HepG2 (cell line): ENCODE results near the gene IL1RAPL2. TPM values are rescaled to one million over a fixed set of nuclear protein-coding genes. Genes with fewer than 3 reads are reported as not detected.

Source experiments
- ATAC-seq: fragments of 200-7000 bp; cut with Tn5 transposase; 3 replicates; pipeline ENCODE4 v1.9.1; 2020; ENCODE audit warnings: mild to moderate bottlenecking, moderate library complexity
- BruUV-seq: library from RNA; stranded (reverse); fragments of 400-500 nt; replicated peaks from 2 replicates; lab custom pipeline; 2021; lab: Mats Ljungman, UMichigan
- CTCF ChIA-PET: fragments of 300-600 bp; formaldehyde crosslinking; extraction: SDS; loops from one replicate; lab custom pipeline; 2021; ENCODE audit warnings: low total read pairs, inconsistent platforms, low intra/inter-chr PET ratio; lab: Yijun Ruan, JAX
- POLR2A ChIA-PET: fragments of 350-600 bp; sonication (Branson Sonifier 250); formaldehyde crosslinking; loops from one replicate; lab custom pipeline; 2020; ENCODE audit warnings: antibody characterized with exemption, inconsistent platforms; lab: Yijun Ruan, JAX
- DNase-seq: peaks from one replicate; pipeline ENCODE4 v3.0.0-alpha.2; 2015; ENCODE audit warnings: low spot score
- FAIRE-seq: peaks from 3 replicates; lab custom pipeline; 2011; peaks lifted over from hg19 to GRCh38; lab: Jason Lieb, UNC
- H2AFZ ChIP-seq: one replicate; pipeline ENCODE4 v1.6.1; 2011; ENCODE audit warnings: low read length, inconsistent platforms
- H3K27ac ChIP-seq: fragments of 300-600 bp; 3 replicates; pipeline ENCODE4 v1.8.0; 2011; ENCODE audit warnings: mixed run types, mild to moderate bottlenecking, mixed read lengths, low read length, inconsistent platforms; ENCODE audit not compliant: insufficient read depth; ENCODE audit errors: extremely low read length
- H3K27me3 ChIP-seq, 2 experiments: fragments of 200-600 bp in 1 of 2; 2 replicates in 1 of 2; 3 replicates in 1 of 2; pipeline versions ENCODE4 v1.6.0 to v1.8.0; 2011; ENCODE audit warnings: low read length in 2 of 2, mild to moderate bottlenecking in 2 of 2, moderate library complexity in 2 of 2, inconsistent platforms in 1 of 2; ENCODE audit not compliant: insufficient read depth in 2 of 2, control insufficient read depth in 1 of 2
- H3K36me3 ChIP-seq, 2 experiments: fragments of 200-600 bp in 1 of 2; replicated peaks in 1 of 2; 2 replicates in 1 of 2; 3 replicates in 1 of 2; pipeline versions ENCODE4 v1.5.1 to v1.8.0; 2011; ENCODE audit warnings: low read length in 2 of 2, inconsistent platforms in 1 of 2; ENCODE audit not compliant: insufficient read depth in 2 of 2, control insufficient read depth in 1 of 2
- H3K4me1 ChIP-seq: 2 replicates; pipeline ENCODE4 v1.5.1; 2012; ENCODE audit warnings: low read length, inconsistent platforms; ENCODE audit not compliant: insufficient read depth
- H3K4me2 ChIP-seq: 2 replicates; pipeline ENCODE4 v1.6.0; 2011; ENCODE audit warnings: low read depth, low read length, inconsistent platforms
- H3K4me3 ChIP-seq, 3 experiments: fragments of 200-600 bp in 1 of 3; sonication (generic), shearing (Covaris generic) in 1 of 3; replicated peaks in 1 of 3; 2 replicates each; pipeline ENCODE4 v1.5.1; 2011 to 2016; ENCODE audit warnings: low read length in 3 of 3, inconsistent platforms in 2 of 3, low read depth in 2 of 3, mild to moderate bottlenecking in 2 of 3, control low read depth in 1 of 3, mixed read lengths in 1 of 3; ENCODE audit not compliant: insufficient read depth in 1 of 3
- H3K79me2 ChIP-seq: one replicate; pipeline ENCODE4 v1.6.1; 2011; ENCODE audit warnings: low read length, inconsistent platforms; ENCODE audit not compliant: insufficient read depth
- H3K9ac ChIP-seq: 2 replicates; pipeline ENCODE4 v1.6.0; 2011; ENCODE audit warnings: mild to moderate bottlenecking, low read depth, low read length, inconsistent platforms; ENCODE audit not compliant: insufficient read depth
- H3K9me3 ChIP-seq: 2 replicates; pipeline ENCODE4 v1.5.1; 2012; ENCODE audit warnings: mild to moderate bottlenecking, low read length
- H4K20me1 ChIP-seq: 2 replicates; pipeline ENCODE4 v1.6.0; 2011; ENCODE audit warnings: inconsistent platforms, mild to moderate bottlenecking, low read length, moderate library complexity; ENCODE audit not compliant: insufficient read depth
- MAFG ChIP-seq: sonication (generic); formaldehyde crosslinking; IDR thresholded peaks from 2 replicates; pipeline ENCODE4 v1.5.1; 2020; ENCODE audit warnings: mild to moderate bottlenecking, missing genetic modification reagents
- PCBP2 ChIP-seq: fragments of 200-400 bp; formaldehyde crosslinking; optimal IDR thresholded peaks from 2 replicates; pipeline ENCODE3; 2018; ENCODE audit warnings: low read length, low read depth; ENCODE audit not compliant: poor library complexity, severe bottlenecking
- ZC3H4 ChIP-seq: sonication (generic); formaldehyde crosslinking; IDR thresholded peaks from 2 replicates; pipeline ENCODE4 v1.4.0; 2020; ENCODE audit warnings: missing genetic modification reagents, borderline replicate concordance
- ZNF589 ChIP-seq: sonication (generic); formaldehyde crosslinking; conservative IDR thresholded peaks from 2 replicates; pipeline ENCODE4 v1.8.0; 2022; ENCODE audit warnings: mild to moderate bottlenecking, moderate library complexity, missing genetic modification reagents
- ZNF616 ChIP-seq: sonication (generic); formaldehyde crosslinking; IDR thresholded peaks from 2 replicates; pipeline ENCODE4 v1.5.0; 2020; ENCODE audit warnings: low read depth, mild to moderate bottlenecking, missing genetic modification reagents
- WGBS: methylation state at CpG from one replicate; pipeline ENCODE4 v1.1.6; 2017; ENCODE audit warnings: low lambda C conversion rate; 5-methylcytosine and 5-hydroxymethylcytosine counted together
- in situ Hi-C: cut with HindIII; loops from 2 replicates; pipeline ENCODE4 v1.10.0; 2017; ENCODE audit warnings: low pct_unique_long_range_greater_than_20kb; ENCODE audit not compliant: extremely low pct_ligation_motif_present
- intact Hi-C: fragments of 100-400 bp; cut with micrococcal nuclease; formaldehyde crosslinking; loops from one replicate; pipeline ENCODE4 v1.10.0; 2022; ENCODE audit not compliant: unreplicated experiment
- polyA plus RNA-seq, 8 experiments: library from polyadenylated mRNA; depleted of rRNA in 3 of 8; stranded (reverse) in 7 of 8; unstranded in 1 of 8; fragments of >200 nt; fragmentation: Illumina TruSeq in 4 of 8; extraction: Trizol in 4 of 8; gene quantifications; 2 replicates each; pipeline versions ENCODE4 v1.2.1 to v1.2.3, GENCODE V29; 2011 to 2016; ENCODE audit warnings: low read depth in 4 of 8, missing spikeins in 1 of 8, mixed read lengths in 1 of 8; ENCODE audit not compliant: insufficient read depth in 1 of 8
- total RNA-seq, 5 experiments: library from RNA; depleted of rRNA; stranded (reverse); fragments of >200 nt; fragmentation: Illumina TruSeq; extraction: Trizol; gene quantifications; 2 replicates each; pipeline ENCODE4 v1.2.3, GENCODE V29; 2016; ENCODE audit warnings: low read depth in 1 of 5

Gene IL1RAPL2
- total and polyA plus RNA-seq, 2 of the 13 experiments (the other 11 are each of a cell fraction or from before 2014, with no cell fraction given), result not detected

GRCh38 chrX:104842646-104843045 lies 276.6 kb downstream of the IL1RAPL2 start:
- no TSS peak for BruUV-seq
- Histone ChIP-seq H3K9ac (no peak overlapping the region), H3K9me3 (no peaks in the 10 kb centered on the region), H4K20me1 (no peaks in the 10 kb centered on the region), H3K27me3 (no peaks in the 10 kb centered on the region), H3K4me2 (no peak overlapping the region), H3K4me1 (no peaks in the 10 kb centered on the region), H3K27ac (no peak overlapping the region), H3K79me2 (no peaks in the 10 kb centered on the region), H3K4me3 (no peak overlapping the region), H2AFZ (no peak overlapping the region), H3K36me3 (no peaks in the 10 kb centered on the region)
- ChIA-PET POLR2A (no interaction called here), CTCF (no interaction called here)
- DNase-seq, result no peak
- no peak for FAIRE-seq
- ATAC-seq, result no peak
- intact Hi-C loops (no loop called here), in situ Hi-C loops (no loop called here)
- TF ChIP-seq ZNF589, result no peak
- TF ChIP-seq ZNF616, result no peak
- no CpG with 5 or more reads among the region's 4 CpGs for WGBS

GRCh38 chrX:104852241-104852640 lies 286.2 kb downstream of the IL1RAPL2 start:
- no peak overlapping the region for H3K4me3 ChIP-seq
- H3K27me3 ChIP-seq, result no peaks in the 10 kb centered on the region
- ATAC-seq, result no peak
- H3K79me2 ChIP-seq, result no peaks in the 10 kb centered on the region
- POLR2A ChIA-PET, result no interaction called here
- no peak for TF ChIP-seq MAFG (CRISPR knock-in tag)
- TF ChIP-seq PCBP2, result no peak
- no peak for TF ChIP-seq ZC3H4 (CRISPR knock-in tag)
- TF ChIP-seq, all 625 proteins: peak for 0
- 50% methylated on average over 1 of the region's 1 CpG for WGBS
- H3K4me1 ChIP-seq, result no peaks in the 10 kb centered on the region
- in situ Hi-C loops (no loop called here), intact Hi-C loops (no loop called here)
- H4K20me1 ChIP-seq, result no peaks in the 10 kb centered on the region
- FAIRE-seq (no peak), DNase-seq (no peak)
- no TSS peak for BruUV-seq
- no peak overlapping the region for H3K9ac ChIP-seq
- H3K4me2 ChIP-seq, result no peak overlapping the region
- no peaks in the 10 kb centered on the region for H3K36me3 ChIP-seq
- H2AFZ ChIP-seq, result no peak overlapping the region
- H3K9me3 ChIP-seq, result no peaks in the 10 kb centered on the region
- no peak overlapping the region for H3K27ac ChIP-seq
- CTCF ChIA-PET, result no interaction called here
